Measurements from ENCODE around the gene ZNF764.

Gene ZNF764

GRCh38 chr16:30588651-30589050 is 30.5 kb upstream of the ZNF764 start:
- DNase-seq (ENCODE audit: insufficient read length): no peak
- no peak for FAIRE-seq

GRCh38 chr16:30585400-30586191 is 27.4 kb upstream of the ZNF764 start, which contains the start of gene ZNF785:
Gene ZNF785 (minus strand): TSS chr16:30585697. CDS start chr16:30585611, 86 bp downstream.
- FAIRE-seq (peak; percentile 84), DNase-seq (ENCODE audit: insufficient read length) (peak; percentile 95)
- TF ChIP-seq POLR2AphosphoS5 (IDR thresholded peaks at IDR 0.05; ENCODE audit: low read depth, low read length) (no peak), POLR2A (IDR thresholded peaks at IDR 0.05; ENCODE audit: low read depth, low read length) (no peak), TAF1 (IDR thresholded peaks at IDR 0.05; ENCODE audit: borderline replicate concordance, low read depth, low read length) (no peak)

More at GRCh38 chr16:30588651-30589050, 30.5 kb upstream of the ZNF764 start:
- TF ChIP-seq POLR2AphosphoS5 (IDR thresholded peaks at IDR 0.05; ENCODE audit: low read depth, low read length): no peak
- no peak for TF ChIP-seq POLR2A (IDR thresholded peaks at IDR 0.05; ENCODE audit: low read depth, low read length)
- TF ChIP-seq TAF1 (IDR thresholded peaks at IDR 0.05; ENCODE audit: borderline replicate concordance, low read depth, low read length): no peak

GRCh38 chr16:30585022-30585399 is 26.8 kb upstream of the ZNF764 start:
- DNase-seq (ENCODE audit: insufficient read length) (no peak), FAIRE-seq (no peak)
- TF ChIP-seq TAF1 (IDR thresholded peaks at IDR 0.05; ENCODE audit: borderline replicate concordance, low read depth, low read length): no peak; the same call in 1 of the 2 replicates
- TF ChIP-seq POLR2AphosphoS5 (IDR thresholded peaks at IDR 0.05; ENCODE audit: low read depth, low read length): no peak
- no peak; the same call in 1 of the 2 replicates for TF ChIP-seq POLR2A (IDR thresholded peaks at IDR 0.05; ENCODE audit: low read depth, low read length)

DNA sequence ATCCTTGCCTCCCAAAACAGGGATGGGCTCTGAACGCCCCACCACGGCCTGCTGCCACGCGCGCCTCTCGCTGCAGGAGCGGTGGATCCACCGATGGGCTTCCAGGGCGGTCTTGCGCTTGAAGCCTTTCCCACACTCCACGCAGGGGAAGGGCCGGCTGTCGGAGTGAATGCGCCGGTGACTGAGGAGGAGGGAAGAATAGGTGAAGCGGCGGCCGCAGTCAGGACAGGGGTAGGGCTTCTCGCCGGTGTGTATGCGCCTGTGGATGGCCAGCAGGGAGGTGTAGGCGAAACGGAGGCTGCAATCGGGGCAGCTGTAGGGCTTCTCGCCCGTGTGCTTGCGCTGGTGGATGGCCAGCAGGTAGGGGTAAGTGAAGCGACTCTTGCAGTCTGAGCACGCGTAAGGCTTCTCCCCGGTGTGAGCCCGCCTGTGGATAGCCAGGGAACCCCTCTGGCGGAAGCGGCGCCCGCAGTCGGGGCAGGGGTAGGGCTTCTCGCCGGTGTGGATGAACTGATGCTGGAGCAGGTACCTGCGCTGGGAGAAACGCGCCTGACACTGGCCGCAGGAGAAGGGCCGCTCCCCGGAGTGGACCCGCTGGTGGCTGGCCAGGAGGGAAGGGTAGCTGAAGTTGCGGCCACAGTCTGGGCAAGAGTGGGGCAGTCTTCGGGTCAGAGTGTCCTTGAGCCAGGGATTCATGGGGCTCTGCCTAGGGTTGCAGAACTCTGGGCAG is 24.6 kb upstream of the ZNF764 start:
- no peak for FAIRE-seq
- TF ChIP-seq POLR2A (IDR thresholded peaks at IDR 0.05; ENCODE audit: low read depth, low read length) (no peak), POLR2AphosphoS5 (IDR thresholded peaks at IDR 0.05; ENCODE audit: low read depth, low read length) (no peak), TAF1 (IDR thresholded peaks at IDR 0.05; ENCODE audit: borderline replicate concordance, low read depth, low read length) (no peak)
- DNase-seq (ENCODE audit: insufficient read length): no peak

DNA sequence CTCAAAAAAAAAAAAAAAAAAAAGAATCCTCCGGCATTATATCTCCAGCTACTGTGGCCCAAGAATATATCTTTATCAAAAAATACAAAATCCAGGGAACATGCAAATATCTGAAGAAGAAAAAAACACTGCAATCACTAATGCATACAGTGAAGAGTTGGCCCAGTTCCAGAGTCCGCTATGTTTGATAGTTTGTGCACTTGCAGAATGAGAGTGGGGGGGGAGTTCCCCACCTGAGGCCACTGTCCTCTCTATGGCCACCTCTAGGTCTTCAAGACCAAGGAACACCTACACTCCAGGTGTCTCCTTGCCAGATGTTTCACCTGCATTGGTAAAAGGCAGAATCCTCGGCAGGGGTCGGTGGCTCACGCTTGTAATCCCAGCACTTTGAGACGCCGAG is 23.3 kb upstream of the ZNF764 start:
- FAIRE-seq (no peak), DNase-seq (ENCODE audit: insufficient read length) (no peak)
- no peak for TF ChIP-seq POLR2A (IDR thresholded peaks at IDR 0.05; ENCODE audit: low read depth, low read length)
- TF ChIP-seq TAF1 (IDR thresholded peaks at IDR 0.05; ENCODE audit: borderline replicate concordance, low read depth, low read length): no peak
- TF ChIP-seq POLR2AphosphoS5 (IDR thresholded peaks at IDR 0.05; ENCODE audit: low read depth, low read length): no peak

- no peak for DNase-seq (ENCODE audit: insufficient read length)
- FAIRE-seq: no peak
- no peak for TF ChIP-seq POLR2AphosphoS5 (IDR thresholded peaks at IDR 0.05; ENCODE audit: low read depth, low read length)
- TF ChIP-seq TAF1 (IDR thresholded peaks at IDR 0.05; ENCODE audit: borderline replicate concordance, low read depth, low read length): no peak
- TF ChIP-seq POLR2A (IDR thresholded peaks at IDR 0.05; ENCODE audit: low read depth, low read length): no peak
Measured at GRCh38 chr16:30574678-30575077, 16.5 kb upstream of the ZNF764 start.

- DNase-seq (ENCODE audit: insufficient read length) (peak; percentile 96), FAIRE-seq (peak; percentile 66)
- TF ChIP-seq POLR2A (IDR thresholded peaks at IDR 0.05; ENCODE audit: low read depth, low read length) (peak; percentile 24; the same call in 1 of the 2 replicates), TAF1 (IDR thresholded peaks at IDR 0.05; ENCODE audit: borderline replicate concordance, low read depth, low read length) (0 out of 2 replicates have a peak, but pooled peaks have one; percentile 9), POLR2AphosphoS5 (IDR thresholded peaks at IDR 0.05; ENCODE audit: low read depth, low read length) (peak; percentile 25; the same call in 1 of the 2 replicates)
Measured at GRCh38 chr16:30571445-30572322, 13.5 kb upstream of the ZNF764 start, which contains the start of gene ZNF688. Gene ZNF688 (minus strand): TSS chr16:30571714. CDS start chr16:30571629, 85 bp downstream.

DNA sequence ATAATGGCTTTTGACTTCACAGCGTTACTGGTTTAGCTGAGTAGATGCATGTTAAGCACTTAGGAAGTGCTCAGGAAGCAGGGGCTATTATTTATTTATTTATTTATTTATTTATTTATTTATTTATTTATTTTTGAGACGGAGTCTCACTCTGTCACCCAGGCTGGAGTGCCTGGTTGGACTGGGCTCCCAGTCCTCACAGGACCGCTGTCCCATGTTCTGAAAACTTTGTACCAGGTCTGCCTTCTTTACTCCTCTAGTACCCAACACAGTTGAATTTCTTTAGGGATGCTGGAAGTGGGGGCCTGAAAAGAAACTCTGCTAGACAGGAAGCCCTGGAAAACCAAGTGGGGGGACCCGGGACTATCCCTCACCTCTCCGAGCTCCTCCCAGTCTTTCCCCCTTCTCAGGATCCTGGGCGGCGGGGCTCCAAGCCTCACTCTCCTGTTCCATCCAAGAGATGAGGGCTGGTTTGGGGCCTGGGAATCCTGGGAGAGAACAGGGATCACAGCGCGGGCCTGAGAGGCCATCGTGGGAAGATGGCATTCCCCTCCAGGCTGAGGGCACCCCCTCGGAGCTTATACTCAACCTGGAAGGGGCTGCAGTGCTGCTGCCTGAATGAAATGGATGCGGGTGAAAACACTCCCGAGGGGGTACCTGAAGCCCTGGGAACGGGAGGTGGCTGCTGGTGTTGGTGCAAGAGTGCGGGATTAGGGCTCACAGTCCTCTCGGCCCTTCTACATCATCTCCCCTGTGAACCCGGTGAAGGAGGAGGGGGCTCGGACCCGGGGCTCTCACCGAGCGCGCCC is 12.7 kb upstream of the ZNF764 start:
- no peak for DNase-seq (ENCODE audit: insufficient read length)
- no peak for FAIRE-seq
- no peak; the same call in 1 of the 2 replicates for TF ChIP-seq POLR2A (IDR thresholded peaks at IDR 0.05; ENCODE audit: low read depth, low read length)
- TF ChIP-seq TAF1 (IDR thresholded peaks at IDR 0.05; ENCODE audit: borderline replicate concordance, low read depth, low read length): no peak
- no peak for TF ChIP-seq POLR2AphosphoS5 (IDR thresholded peaks at IDR 0.05; ENCODE audit: low read depth, low read length)

DNA sequence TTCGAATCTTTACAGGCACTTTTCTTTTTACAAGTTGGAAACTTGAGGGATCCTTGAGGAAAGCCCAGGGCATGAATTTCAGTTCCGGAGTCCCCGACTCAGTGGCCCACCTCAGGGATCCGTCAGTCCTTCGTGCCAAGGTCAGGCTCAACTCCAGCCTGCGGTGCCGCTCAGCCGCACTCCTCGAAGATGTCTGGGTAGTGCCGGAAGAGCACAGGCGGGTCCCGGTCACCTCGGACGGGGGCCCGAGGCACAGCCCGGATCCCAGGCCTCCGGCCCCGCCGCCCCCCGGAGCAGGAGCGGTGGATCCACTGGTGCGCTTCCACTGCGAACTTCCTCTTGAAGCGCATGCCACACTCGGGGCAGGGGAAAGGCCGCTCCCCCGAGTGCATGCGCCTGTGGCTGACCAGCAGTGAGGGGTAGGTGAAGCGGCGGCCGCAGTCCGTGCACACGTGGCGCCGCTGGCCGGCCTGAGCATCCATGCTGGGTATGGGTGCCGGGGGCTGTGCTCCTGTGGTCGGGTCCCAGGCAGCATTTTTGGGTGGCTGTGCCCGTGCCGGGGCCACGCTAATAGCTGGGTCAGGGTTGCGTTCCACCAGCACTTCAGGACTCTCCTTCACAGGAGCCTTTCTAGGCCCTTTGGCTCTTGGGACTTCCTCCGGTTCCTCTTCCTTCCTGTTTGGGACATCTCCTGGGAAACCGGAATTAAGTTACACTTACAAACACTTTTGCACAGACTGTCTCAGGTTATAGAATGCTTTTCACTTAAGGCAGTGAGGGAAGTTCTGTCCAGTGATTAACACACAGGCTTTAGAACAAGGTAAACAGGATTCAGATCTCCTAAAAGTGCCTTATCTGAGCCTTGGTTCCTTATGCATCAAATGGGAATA is 11.8 kb upstream of the ZNF764 start:
- no peak for TF ChIP-seq POLR2AphosphoS5 (IDR thresholded peaks at IDR 0.05; ENCODE audit: low read depth, low read length)
- TF ChIP-seq POLR2A (IDR thresholded peaks at IDR 0.05; ENCODE audit: low read depth, low read length): no peak
- no peak for TF ChIP-seq TAF1 (IDR thresholded peaks at IDR 0.05; ENCODE audit: borderline replicate concordance, low read depth, low read length)
- FAIRE-seq (no peak), DNase-seq (ENCODE audit: insufficient read length) (no peak)
